ENCODE measurements around the gene ZNF837.
A peak's percentile ranks its signal among the peaks of the same experiment; 100 is the strongest.

ZNF837 gene

DNA sequence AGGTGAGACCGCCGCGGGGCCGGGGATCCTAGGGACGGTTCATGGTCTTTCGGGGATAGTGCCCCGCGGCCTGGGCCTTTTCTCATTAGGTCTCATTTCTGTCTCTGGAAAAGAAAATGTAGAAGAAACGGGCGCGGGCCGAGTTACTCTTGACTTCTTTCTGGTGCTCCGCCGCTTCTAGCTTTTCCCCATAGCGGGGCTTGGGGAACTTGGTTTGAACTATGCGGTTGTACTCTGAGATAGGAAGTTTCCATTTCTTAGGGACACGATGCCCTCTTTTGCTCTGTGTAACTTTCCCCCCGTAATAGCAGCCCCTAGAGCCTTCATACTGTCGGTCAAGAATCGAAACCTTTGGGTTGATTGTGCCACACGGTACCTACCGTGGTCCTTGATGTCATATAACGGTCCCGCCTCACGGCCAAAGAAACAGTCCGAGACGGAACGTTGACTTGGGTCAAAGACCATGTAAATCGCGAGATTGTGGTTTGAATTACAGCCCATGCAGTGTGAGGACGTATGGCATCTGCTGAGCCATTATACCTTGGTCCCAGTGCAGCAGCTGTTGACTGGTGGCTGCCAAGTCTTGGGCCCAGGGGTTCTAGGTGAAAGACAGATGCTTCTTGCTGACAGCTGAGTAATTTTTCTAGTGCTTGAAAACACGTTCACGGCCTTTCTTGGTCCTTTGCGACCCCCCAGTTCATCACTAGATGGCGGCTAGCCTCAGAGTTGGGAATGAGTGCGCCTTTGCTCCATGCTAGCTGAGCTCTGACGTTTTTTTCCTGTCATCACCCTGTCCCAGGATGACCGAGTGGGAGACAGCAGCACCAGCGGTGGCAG is 6.7 kb upstream of the ZNF837 start:
- TF ChIP-seq, protein P1, sequence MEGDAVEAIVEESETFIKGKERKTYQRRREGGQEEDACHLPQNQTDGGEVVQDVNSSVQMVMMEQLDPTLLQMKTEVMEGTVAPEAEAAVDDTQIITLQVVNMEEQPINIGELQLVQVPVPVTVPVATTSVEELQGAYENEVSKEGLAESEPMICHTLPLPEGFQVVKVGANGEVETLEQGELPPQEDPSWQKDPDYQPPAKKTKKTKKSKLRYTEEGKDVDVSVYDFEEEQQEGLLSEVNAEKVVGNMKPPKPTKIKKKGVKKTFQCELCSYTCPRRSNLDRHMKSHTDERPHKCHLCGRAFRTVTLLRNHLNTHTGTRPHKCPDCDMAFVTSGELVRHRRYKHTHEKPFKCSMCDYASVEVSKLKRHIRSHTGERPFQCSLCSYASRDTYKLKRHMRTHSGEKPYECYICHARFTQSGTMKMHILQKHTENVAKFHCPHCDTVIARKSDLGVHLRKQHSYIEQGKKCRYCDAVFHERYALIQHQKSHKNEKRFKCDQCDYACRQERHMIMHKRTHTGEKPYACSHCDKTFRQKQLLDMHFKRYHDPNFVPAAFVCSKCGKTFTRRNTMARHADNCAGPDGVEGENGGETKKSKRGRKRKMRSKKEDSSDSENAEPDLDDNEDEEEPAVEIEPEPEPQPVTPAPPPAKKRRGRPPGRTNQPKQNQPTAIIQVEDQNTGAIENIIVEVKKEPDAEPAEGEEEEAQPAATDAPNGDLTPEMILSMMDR (IDR thresholded peaks at IDR 0.05; ENCODE audit: low read length, missing control alignments) = no peak

DNA sequence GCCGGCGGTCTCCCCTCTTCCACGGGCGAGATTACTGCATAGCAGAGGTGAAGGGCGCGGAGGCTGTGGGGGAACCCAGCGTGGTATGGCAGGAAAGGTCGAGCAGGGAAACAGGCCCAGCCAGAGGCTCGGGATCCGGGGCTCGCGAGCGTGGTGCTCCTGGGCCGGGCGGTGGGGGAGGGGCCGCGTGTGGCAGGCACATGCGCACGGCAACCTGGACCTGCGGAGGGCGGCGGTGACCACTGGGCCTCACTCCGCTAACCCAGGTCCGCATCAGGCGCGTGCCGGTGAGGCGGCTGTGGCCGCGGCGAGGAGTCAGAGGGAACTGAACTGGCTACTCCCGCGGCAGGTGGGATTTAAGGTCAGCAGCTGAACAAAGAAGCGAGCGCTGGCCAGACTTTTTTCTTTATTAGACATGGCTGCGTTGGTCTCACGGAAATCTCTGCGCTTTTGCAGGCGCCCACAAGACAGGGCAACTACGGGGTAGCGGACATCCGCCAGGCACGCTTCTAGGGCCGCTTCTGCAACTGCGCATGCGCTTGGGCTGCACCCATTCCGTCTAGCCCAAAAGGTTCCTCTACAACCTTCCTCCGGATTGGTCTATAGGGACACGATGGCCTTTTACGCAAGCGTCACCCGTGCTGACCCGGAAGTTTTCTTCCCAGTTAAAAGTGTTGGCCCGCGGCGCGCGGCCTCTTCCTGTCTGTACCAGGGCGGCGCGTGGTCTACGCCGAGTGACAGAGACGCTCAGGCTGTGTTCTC is 5.9 kb upstream of the ZNF837 start, which contains the start of gene RPS5:
TSS of gene RPS5 (plus strand) at position 694 of the 762 bp plus-strand sequence. CDS start 869 bp downstream, outside the sequence.
- H3K4me3 ChIP-seq (replicated peaks; ENCODE audit: low read depth, low read length) = peak within 1 kb of the TSS; percentile 85
- TF ChIP-seq, protein P1 (IDR thresholded peaks at IDR 0.05; ENCODE audit: low read length, missing control alignments) = no peak
- DNase-seq (ENCODE audit: low read depth) = peak; percentile 99

More for the DNA sequence above, 6.7 kb upstream of the ZNF837 start:
- DNase-seq (ENCODE audit: low read depth) = no peak
- H3K4me3 ChIP-seq (replicated peaks; ENCODE audit: low read depth, low read length) = peak overlapping the region; percentile 85

DNA sequence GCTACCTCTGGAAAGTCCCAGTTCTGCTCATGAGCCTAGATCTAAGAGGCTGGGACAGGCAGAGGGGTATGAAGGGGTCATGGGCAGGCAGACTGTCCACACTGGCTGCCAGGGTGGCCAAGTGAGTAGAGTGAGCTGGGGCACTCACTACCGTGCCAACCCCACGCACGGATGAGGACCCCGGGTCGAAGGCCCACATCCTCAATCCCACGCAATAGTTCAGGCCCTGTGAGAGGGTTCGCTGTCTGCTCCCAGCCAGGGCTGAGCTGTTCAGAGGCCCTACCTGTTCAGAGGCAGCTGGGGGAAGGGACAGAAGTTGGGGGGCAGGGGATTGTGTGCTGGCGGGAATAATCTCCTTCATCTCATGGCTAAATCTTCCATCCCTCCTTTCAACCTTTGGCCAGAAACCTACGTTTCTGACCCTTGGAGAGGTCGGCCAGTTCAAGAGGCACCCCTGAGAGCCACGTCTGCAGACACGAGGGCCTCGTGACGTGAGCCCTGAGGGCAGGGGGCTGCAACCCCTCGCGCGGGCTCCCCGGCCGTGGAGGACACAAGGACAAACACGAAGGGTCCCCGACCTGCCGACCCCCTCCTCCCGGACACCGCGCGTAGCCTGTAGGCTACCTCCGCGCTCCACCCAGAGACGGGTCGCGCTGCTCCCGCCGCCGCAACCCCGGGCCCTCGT is 5.2 kb upstream of the ZNF837 start:
- H3K4me3 ChIP-seq (replicated peaks; ENCODE audit: low read depth, low read length) = peak overlapping the region; percentile 85
- no peak for DNase-seq (ENCODE audit: low read depth)
- TF ChIP-seq, protein P1 (IDR thresholded peaks at IDR 0.05; ENCODE audit: low read length, missing control alignments) = no peak

DNA sequence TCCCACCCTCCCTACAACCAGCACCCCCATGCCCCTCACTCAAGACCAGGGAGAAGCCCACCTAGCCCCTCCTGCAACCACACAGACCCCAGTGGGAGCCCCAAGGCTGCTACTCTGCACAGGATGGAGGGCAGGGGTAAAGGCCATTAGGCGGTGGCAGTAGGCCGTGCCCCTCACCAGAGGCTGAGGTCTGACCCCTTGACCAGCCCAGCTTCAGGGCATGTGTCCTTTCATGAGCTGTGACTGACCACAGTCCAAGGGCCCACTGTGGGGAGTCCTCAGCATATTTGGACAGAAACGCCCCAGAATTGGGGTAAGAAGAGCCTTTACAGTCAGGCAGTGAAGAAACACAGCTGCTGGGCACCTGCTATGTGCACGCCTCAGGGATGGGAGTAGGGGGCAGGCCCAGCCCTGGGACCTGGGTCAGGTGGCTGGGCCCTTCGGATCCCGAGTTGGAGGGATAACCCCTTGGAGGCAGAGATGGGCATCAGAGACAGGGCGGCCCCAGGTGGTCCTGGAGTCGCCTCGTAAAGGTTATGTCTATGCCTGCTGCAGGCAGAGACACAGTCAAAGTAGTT is 4.6 kb upstream of the ZNF837 start:
- TF ChIP-seq, protein P1 (IDR thresholded peaks at IDR 0.05; ENCODE audit: low read length, missing control alignments) = no peak
- H3K4me3 ChIP-seq (replicated peaks; ENCODE audit: low read depth, low read length) = peak overlapping the region; percentile 85
- no peak for DNase-seq (ENCODE audit: low read depth)

DNA sequence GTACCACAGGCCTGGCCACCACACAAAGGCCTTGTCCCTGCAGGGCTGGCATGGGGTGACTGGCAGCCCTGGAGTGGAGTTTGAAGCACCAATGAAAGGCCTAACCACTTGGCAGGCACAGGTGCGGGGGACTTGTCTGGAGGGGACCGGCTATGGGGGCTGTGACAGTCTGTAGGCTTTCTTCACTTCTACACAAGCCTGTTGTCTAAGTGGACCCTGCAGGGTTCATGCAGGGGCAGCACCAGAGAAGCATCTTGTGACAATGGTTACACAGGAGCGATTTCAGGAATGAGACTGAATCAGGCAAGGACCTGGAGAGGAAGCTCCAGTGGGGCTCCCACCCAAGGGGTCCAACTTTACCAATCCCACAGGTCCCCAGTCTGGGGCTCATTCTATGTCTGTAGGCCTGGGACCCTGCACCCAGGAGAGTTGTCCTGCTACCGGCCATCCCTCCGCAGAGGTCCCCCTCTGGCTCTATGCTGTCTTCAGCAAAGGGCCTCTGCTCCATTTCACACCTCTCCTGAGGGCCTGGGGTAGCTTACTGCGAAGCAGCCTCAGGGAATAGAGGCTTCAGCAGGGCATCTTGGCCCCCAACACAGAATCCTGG is 2.3 kb upstream of the ZNF837 start:
- H3K4me3 ChIP-seq (replicated peaks; ENCODE audit: low read depth, low read length) = no peak overlapping the region
- no peak for DNase-seq (ENCODE audit: low read depth)

More for the DNA sequence above, 2.3 kb upstream of the ZNF837 start:
- TF ChIP-seq, protein P1 (IDR thresholded peaks at IDR 0.05; ENCODE audit: low read length, missing control alignments) = no peak

All from fibroblast of pulmonary artery (primary cell).